BE2C (cell line): ENCODE measurements around the gene UGT1A10.
A peak's percentile ranks its signal among the peaks of the same experiment; 100 is the strongest.

Experiments used
- DNase-seq: peaks from one replicate; pipeline ENCODE4 v3.0.0-alpha.2; 2020
- H3K27me3 ChIP-seq: fragments of 250-450 bp; sonication (Bioruptor Pico); 2 replicates; pipeline ENCODE4 v1.5.1; 2020; ENCODE audit warnings: mild to moderate bottlenecking
- H3K36me3 ChIP-seq: fragments of 250-450 bp; sonication (Bioruptor Pico); 2 replicates; pipeline ENCODE4 v1.5.1; 2020; ENCODE audit warnings: mild to moderate bottlenecking
- H3K4me1 ChIP-seq: fragments of 250-450 bp; sonication (Bioruptor Pico); 2 replicates; pipeline ENCODE4 v1.5.1; 2020
- H3K4me3 ChIP-seq: 2 replicates; pipeline ENCODE4 v1.5.1; 2011; ENCODE audit warnings: low read depth, low read length
- H3K9me3 ChIP-seq: fragments of 250-450 bp; sonication (Bioruptor Pico); 2 replicates; pipeline ENCODE4 v1.5.1; 2020
- CTCF ChIP-seq: IDR thresholded peaks from 2 replicates; pipeline ENCODE4 v1.5.1; 2012; ENCODE audit warnings: mild to moderate bottlenecking, low read depth, low read length

UGT1A10 gene

GRCh38 chr2:233668605-233669260, 32.5 kb downstream of the UGT1A10 start:
- no peak for TF ChIP-seq CTCF
- no peaks in the 10 kb centered on the region; the same call in 1 of the 2 replicates for H3K9me3 ChIP-seq
- H3K36me3 ChIP-seq: no peaks in the 10 kb centered on the region
- no peak overlapping the region for H3K4me3 ChIP-seq
- no peaks in the 10 kb centered on the region for H3K4me1 ChIP-seq
- DNase-seq: no peak
- no peaks in the 10 kb centered on the region; the same call in 1 of the 2 replicates for H3K27me3 ChIP-seq

DNA sequence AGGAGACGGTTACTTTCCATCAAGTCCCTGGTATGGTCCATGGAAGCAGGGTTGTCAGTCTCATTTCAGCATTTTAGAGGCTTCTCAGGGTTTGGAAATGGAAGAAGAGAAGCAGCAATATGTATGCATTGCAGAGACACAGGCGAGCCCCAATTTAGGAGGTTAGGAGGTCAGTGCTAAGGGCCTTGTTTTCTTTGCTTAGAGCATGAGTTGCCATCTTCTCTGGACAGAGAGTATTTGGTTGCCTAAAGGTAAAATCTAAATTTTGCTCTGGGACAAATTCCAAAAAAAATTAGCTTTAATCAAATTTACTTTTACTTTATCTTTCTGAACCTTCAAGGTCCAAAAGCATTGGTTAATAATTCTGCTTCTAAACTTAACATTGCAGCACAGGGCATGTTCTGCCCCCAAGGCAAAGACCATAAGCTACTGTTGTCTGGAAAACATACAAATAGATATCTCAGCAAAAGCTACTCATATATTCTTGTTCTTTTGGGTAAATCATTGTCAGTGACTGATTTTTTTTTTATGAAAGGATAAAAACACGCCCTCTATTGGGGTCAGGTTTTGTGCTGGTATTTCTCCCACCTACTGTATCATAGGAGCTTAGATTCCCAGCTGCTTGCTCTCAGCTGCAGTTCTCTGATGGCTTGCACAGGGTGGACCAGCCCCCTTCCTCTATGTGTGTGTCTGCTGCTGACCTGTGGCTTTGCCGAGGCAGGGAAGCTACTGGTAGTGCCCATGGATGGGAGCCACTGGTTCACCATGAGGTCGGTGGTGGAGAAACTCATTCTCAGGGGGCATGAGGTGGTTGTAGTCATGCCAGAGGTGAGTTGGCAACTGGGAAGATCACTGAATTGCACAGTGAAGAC, 35.3 kb downstream of the UGT1A10 start, which contains the start of gene UGT1A9:
UGT1A9 (plus strand) TSS at position 609 of the 872 bp plus-strand sequence; CDS start at position 646, 37 bp downstream.
- no peak for DNase-seq
- Histone ChIP-seq H3K4me3 (no peak within 1 kb of the TSS), H3K9me3 (no peaks in the 10 kb centered on the region), H3K4me1 (no peaks in the 10 kb centered on the region), H3K27me3 (no peaks in the 10 kb centered on the region; the same call in 1 of the 2 replicates), H3K36me3 (no peaks in the 10 kb centered on the region)
- no peak for TF ChIP-seq CTCF

DNA sequence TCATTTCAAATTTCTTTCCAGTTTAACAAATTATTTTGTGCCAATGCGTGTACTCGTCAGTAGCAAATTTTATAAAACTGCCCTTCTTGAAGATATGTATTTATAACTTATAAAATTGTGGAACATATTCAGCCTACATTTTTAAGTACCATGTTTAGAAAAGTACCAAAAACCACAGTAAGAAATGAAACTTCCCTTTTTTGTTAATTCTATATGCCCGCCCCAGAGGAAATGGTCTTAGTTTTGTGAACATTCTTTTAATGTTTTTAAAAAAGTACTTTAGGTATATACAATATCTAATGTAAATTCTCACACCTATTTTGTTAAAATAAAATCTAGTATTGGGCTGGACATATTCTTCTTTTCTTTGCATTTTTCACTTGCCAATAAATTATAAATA, 36.6 kb downstream of the UGT1A10 start:
- DNase-seq: no peak

GRCh38 chr2:233673896-233674295, 37.6 kb downstream of the UGT1A10 start:
- H3K36me3 ChIP-seq: no peaks in the 10 kb centered on the region
- H3K27me3 ChIP-seq: no peaks in the 10 kb centered on the region; the same call in 1 of the 2 replicates
- H3K4me3 ChIP-seq: no peak overlapping the region
- no peaks in the 10 kb centered on the region for H3K4me1 ChIP-seq
- no peak for TF ChIP-seq CTCF
- no peaks in the 10 kb centered on the region for H3K9me3 ChIP-seq
- DNase-seq: no peak

More for the DNA sequence above, 36.6 kb downstream of the UGT1A10 start:
- H3K27me3 ChIP-seq: no peaks in the 10 kb centered on the region; the same call in 1 of the 2 replicates
- no peaks in the 10 kb centered on the region for H3K36me3 ChIP-seq
- TF ChIP-seq CTCF: no peak
- H3K4me1 ChIP-seq: no peaks in the 10 kb centered on the region
- no peaks in the 10 kb centered on the region for H3K9me3 ChIP-seq
- no peak overlapping the region for H3K4me3 ChIP-seq

DNA sequence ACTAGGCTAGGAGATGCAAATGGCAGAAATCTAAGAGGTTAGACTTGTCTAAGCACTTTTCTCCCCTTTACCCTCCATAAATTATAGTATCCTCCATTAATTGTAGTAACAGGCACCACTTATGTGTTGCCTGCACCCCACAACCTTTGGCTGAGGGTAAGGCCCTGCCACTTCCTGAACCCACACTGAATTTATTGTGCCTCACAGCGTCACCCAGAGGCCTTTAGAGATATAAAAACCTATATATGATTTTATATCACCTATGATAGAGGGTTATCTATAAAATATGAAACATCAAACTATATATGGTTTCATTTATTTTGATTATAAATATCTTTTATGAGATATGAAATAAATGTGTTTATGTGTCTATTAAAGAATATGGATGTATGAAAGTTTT, 38.1 kb downstream of the UGT1A10 start:
- no peaks in the 10 kb centered on the region for H3K36me3 ChIP-seq
- no peak for TF ChIP-seq CTCF
- no peaks in the 10 kb centered on the region for H3K4me1 ChIP-seq
- DNase-seq: no peak
- H3K9me3 ChIP-seq: no peaks in the 10 kb centered on the region
- no peak overlapping the region for H3K4me3 ChIP-seq
- no peaks in the 10 kb centered on the region; the same call in 1 of the 2 replicates for H3K27me3 ChIP-seq

- DNase-seq: no peak
These were observed 38.7 kb downstream of the UGT1A10 start for GRCh38 chr2:233674995-233675394.

More at GRCh38 chr2:233674995-233675394, 38.7 kb downstream of the UGT1A10 start:
- Histone ChIP-seq H3K4me3 (no peak overlapping the region), H3K36me3 (no peaks in the 10 kb centered on the region), H3K27me3 (no peaks in the 10 kb centered on the region; the same call in 1 of the 2 replicates), H3K4me1 (no peaks in the 10 kb centered on the region), H3K9me3 (no peaks in the 10 kb centered on the region)
- TF ChIP-seq CTCF: peak; percentile 21
